Stimulated activated CD8-positive, alpha-beta memory T cell treated with anti-CD3 and anti-CD28 coated beads, Interleukin-7, amount 100 ng/mL, for 48 hours (primary cell): ENCODE data around the gene FRMD5.

Experiments used
- DNase-seq, 2 donors: peaks; one replicate each; pipeline ENCODE4 v3.0.0-alpha.2; 2020; ENCODE audit warnings: low read depth in 1 of 2; ENCODE audit errors: extremely low read depth in 1 of 2

The FRMD5 gene

GRCh38 chr15:43981576-43981975 lies 213.5 kb downstream of the FRMD5 start:
- DNase-seq: no peak

- DNase-seq: peak; percentile 44 to 55
These were observed 217.8 kb downstream of the FRMD5 start for GRCh38 chr15:43977072-43977884.

GRCh38 chr15:43975770-43976169 lies 219.3 kb downstream of the FRMD5 start:
- DNase-seq: no peak

- DNase-seq: no peak
These were observed 219.7 kb downstream of the FRMD5 start for GRCh38 chr15:43975326-43975725.

- no peak for DNase-seq
These were observed 220.2 kb downstream of the FRMD5 start for GRCh38 chr15:43974852-43975251.

GRCh38 chr15:43969802-43970375 lies 225.2 kb downstream of the FRMD5 start:
- no peak for DNase-seq

GRCh38 chr15:43968551-43968950 lies 226.5 kb downstream of the FRMD5 start:
- no peak for DNase-seq

- DNase-seq: no peak
These were observed 228.4 kb downstream of the FRMD5 start for GRCh38 chr15:43966646-43967045.

GRCh38 chr15:43958861-43959330 lies 236.2 kb downstream of the FRMD5 start:
- DNase-seq: no peak

GRCh38 chr15:43957724-43958123 lies 237.3 kb downstream of the FRMD5 start:
- no peak for DNase-seq

GRCh38 chr15:43955140-43955539 lies 239.9 kb downstream of the FRMD5 start:
- DNase-seq: no peak

- peak in 1 of 2 donors; percentile 12 for DNase-seq
These were observed 240.9 kb downstream of the FRMD5 start for GRCh38 chr15:43954181-43954621.

- no peak for DNase-seq
These were observed 241.7 kb downstream of the FRMD5 start for GRCh38 chr15:43953402-43953801.

- DNase-seq: no peak
These were observed 244.5 kb downstream of the FRMD5 start for GRCh38 chr15:43950531-43950930.

GRCh38 chr15:43948691-43949325 lies 246.3 kb downstream of the FRMD5 start:
- no peak for DNase-seq

- no peak for DNase-seq
These were observed 251.6 kb downstream of the FRMD5 start for GRCh38 chr15:43943511-43943910.

- DNase-seq: no peak
These were observed 252.9 kb downstream of the FRMD5 start for GRCh38 chr15:43942194-43942593.

- DNase-seq: no peak
These were observed 253.5 kb downstream of the FRMD5 start for GRCh38 chr15:43941555-43941954.

GRCh38 chr15:43941071-43941470 lies 254.0 kb downstream of the FRMD5 start:
- DNase-seq: no peak

GRCh38 chr15:43939070-43939469 lies 256.0 kb downstream of the FRMD5 start:
- DNase-seq: no peak

- DNase-seq: no peak
These were observed 260.6 kb downstream of the FRMD5 start for GRCh38 chr15:43934480-43934879.

- no peak for DNase-seq
These were observed 262.2 kb downstream of the FRMD5 start for GRCh38 chr15:43932907-43933306.
